Measurements from ENCODE around the gene SAT2.

SAT2 gene

DNA sequence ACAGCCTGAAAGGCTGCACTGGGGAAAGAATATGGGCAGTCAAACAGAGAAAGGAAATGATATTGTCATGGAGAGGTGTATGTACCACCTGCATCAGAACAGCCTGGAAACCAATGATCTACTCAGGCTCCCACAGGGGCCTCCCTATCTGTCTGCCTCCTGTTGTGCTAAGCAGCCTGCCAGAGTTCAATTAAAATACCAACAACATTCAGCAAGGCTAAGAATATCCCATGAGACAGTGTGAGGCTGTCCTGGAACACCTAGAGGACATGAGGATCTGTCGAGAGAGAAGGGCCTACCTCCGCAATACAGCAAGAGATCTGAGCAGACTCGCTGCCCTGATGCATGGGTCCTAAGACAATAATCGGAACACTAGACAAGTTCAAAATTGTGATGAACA is 21.3 kb downstream of the SAT2 start:
- TF ChIP-seq SIN3A (IDR thresholded peaks at IDR 0.05; ENCODE audit: borderline replicate concordance, insufficient read depth, low read length): no peak
- TF ChIP-seq, protein P1, sequence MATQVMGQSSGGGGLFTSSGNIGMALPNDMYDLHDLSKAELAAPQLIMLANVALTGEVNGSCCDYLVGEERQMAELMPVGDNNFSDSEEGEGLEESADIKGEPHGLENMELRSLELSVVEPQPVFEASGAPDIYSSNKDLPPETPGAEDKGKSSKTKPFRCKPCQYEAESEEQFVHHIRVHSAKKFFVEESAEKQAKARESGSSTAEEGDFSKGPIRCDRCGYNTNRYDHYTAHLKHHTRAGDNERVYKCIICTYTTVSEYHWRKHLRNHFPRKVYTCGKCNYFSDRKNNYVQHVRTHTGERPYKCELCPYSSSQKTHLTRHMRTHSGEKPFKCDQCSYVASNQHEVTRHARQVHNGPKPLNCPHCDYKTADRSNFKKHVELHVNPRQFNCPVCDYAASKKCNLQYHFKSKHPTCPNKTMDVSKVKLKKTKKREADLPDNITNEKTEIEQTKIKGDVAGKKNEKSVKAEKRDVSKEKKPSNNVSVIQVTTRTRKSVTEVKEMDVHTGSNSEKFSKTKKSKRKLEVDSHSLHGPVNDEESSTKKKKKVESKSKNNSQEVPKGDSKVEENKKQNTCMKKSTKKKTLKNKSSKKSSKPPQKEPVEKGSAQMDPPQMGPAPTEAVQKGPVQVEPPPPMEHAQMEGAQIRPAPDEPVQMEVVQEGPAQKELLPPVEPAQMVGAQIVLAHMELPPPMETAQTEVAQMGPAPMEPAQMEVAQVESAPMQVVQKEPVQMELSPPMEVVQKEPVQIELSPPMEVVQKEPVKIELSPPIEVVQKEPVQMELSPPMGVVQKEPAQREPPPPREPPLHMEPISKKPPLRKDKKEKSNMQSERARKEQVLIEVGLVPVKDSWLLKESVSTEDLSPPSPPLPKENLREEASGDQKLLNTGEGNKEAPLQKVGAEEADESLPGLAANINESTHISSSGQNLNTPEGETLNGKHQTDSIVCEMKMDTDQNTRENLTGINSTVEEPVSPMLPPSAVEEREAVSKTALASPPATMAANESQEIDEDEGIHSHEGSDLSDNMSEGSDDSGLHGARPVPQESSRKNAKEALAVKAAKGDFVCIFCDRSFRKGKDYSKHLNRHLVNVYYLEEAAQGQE (IDR thresholded peaks at IDR 0.05; ENCODE audit: insufficient read depth in 1 of 2, low read depth in 2 of 2, low read length in 2 of 2): no peak
- TF ChIP-seq POLR2AphosphoS5 (IDR thresholded peaks at IDR 0.05; ENCODE audit: low read depth, low read length): no peak
- TF ChIP-seq TAF1 (IDR thresholded peaks at IDR 0.05; ENCODE audit: borderline replicate concordance, insufficient read depth, low read length): no peak
- TF ChIP-seq FOXP2 (optimal IDR thresholded peaks at IDR 0.05; ENCODE audit: borderline replicate concordance, extremely low read depth, extremely low read length, insufficient read depth): no peak

DNA sequence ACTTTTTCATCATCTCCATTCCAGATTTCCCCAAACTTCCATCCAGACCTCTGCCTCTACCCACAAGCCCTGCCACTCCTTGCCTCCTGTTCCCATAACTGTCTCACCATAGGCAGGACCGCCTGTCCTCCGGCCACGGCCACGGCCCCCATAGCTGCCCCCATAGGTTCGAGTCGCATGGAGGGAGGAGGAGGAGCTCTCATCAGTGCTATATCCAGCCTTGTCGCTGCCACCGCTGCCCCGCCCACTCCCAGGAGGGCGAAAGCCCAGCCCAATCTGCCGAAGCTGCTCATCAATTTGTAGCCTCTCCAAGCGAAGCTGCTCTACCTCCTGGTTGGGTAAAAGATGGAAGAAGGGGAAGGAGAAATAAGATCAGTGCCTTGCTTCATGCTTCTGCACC is 34.3 kb downstream of the SAT2 start:
- TF ChIP-seq SIN3A (IDR thresholded peaks at IDR 0.05; ENCODE audit: borderline replicate concordance, insufficient read depth, low read length) (no peak), FOXP2 (optimal IDR thresholded peaks at IDR 0.05; ENCODE audit: borderline replicate concordance, extremely low read depth, extremely low read length, insufficient read depth) (no peak), POLR2AphosphoS5 (IDR thresholded peaks at IDR 0.05; ENCODE audit: low read depth, low read length) (no peak), TAF1 (IDR thresholded peaks at IDR 0.05; ENCODE audit: borderline replicate concordance, insufficient read depth, low read length) (no peak)
- TF ChIP-seq, protein P1 (IDR thresholded peaks at IDR 0.05; ENCODE audit: insufficient read depth in 1 of 2, low read depth in 2 of 2, low read length in 2 of 2): no peak

DNA sequence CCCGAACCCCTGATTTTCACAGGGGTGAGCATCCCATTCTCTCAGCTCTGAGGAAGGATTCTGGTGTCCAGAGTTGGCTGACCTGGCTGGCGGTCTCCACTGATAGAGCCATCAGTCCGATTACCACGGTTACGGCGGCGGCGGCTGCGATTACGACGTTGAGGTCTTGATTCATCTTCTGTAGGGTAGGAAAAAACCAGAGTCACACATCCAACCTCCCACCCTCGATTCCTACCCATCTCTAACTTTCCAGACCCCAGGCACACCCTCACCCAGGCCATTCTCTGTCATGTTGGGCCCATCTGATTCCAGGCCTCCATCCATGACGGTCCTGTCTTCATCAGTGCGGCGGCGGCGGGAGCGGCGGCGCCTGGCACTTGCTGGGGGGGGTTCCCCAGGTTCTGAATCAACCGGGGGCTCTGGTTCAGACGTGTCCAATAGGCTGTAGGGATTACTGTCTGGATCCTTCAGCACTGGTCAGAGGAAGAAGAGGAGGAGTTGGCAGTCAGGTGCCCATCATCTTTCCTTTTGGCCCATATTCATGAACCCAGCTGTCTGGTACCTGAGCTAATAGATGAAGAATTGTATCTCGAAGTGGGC is 35.1 kb downstream of the SAT2 start:
- TF ChIP-seq TAF1 (IDR thresholded peaks at IDR 0.05; ENCODE audit: borderline replicate concordance, insufficient read depth, low read length) (no peak), POLR2AphosphoS5 (IDR thresholded peaks at IDR 0.05; ENCODE audit: low read depth, low read length) (no peak), FOXP2 (optimal IDR thresholded peaks at IDR 0.05; ENCODE audit: borderline replicate concordance, extremely low read depth, extremely low read length, insufficient read depth) (no peak), SIN3A (IDR thresholded peaks at IDR 0.05; ENCODE audit: borderline replicate concordance, insufficient read depth, low read length) (no peak)
- TF ChIP-seq, protein P1 (IDR thresholded peaks at IDR 0.05; ENCODE audit: insufficient read depth in 1 of 2, low read depth in 2 of 2, low read length in 2 of 2): no peak

DNA sequence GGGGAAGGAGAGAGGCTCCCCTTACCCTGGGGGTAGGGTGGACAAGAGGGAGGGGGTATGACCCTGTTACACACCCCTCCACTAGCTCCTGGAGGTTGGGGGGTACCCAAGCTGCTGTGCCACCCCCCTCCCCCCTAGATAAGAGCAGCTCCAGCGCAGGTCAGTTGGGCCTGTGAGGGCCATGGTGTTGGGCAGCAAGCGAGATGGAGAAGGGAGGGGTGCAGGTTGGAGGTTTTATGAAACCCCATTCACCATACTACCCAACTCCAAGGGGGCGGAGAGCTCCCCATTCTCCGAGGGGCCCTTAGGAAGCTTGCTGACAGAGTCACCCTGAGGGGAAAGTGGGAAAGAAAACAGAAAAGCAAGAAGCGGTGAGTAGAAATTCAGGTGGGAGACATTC is 36.0 kb downstream of the SAT2 start:
- TF ChIP-seq, protein P1 (IDR thresholded peaks at IDR 0.05; ENCODE audit: insufficient read depth in 1 of 2, low read depth in 2 of 2, low read length in 2 of 2): no peak
- no peak for TF ChIP-seq POLR2AphosphoS5 (IDR thresholded peaks at IDR 0.05; ENCODE audit: low read depth, low read length)
- no peak for TF ChIP-seq SIN3A (IDR thresholded peaks at IDR 0.05; ENCODE audit: borderline replicate concordance, insufficient read depth, low read length)
- no peak for TF ChIP-seq TAF1 (IDR thresholded peaks at IDR 0.05; ENCODE audit: borderline replicate concordance, insufficient read depth, low read length)
- no peak for TF ChIP-seq FOXP2 (optimal IDR thresholded peaks at IDR 0.05; ENCODE audit: borderline replicate concordance, extremely low read depth, extremely low read length, insufficient read depth)
